ENCODE results near the gene FDPS.

FDPS gene

DNA sequence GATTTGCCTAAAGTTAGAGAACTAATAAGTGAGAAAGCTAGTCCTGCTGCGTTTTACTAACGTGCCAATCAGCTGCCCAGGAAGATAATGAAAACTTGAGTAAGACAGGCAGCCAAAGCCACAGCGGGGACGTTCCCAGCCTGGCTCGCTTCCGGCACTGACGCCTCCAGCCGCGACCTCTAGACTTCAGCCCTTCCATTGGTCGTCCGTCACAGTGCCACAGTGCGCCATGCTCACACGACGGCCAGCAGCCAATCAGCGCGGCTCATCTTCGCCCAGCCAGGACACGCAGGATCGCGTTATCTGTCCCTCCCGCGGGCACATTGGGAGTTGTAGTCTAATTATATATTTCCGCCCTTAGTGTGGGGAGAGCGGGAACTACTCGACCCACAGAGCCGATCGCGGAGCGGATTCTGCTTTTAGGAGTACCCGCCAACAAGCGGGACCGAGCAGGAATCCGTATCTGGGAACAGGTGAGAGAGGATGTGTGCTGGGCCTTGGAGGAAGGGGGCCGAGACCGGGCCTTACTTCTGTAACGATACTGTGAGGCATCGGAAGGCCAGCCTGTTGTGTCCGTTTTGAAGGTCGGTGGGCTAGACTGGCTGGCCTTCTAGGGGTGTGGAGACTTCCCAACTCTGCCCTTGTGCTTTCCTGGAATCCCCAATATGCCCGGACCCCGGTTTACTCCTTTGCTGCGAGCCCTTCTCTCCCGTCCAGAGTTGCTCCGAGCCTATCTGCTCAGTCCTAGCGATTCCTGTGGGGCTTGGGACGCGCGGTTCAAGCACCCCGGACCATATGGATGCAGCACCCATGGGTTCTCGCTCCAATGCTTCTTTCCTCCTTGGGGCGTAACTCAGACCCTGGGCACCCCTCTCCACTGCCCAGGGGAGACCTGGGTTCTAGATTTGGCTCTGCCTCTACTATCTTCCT is at the start of gene FDPS:
Gene FDPS, plus strand, starts transcription at position 374 of the 930 bp plus-strand sequence. CDS start 924 bp downstream, outside the sequence.
- CTCF ChIA-PET, result interaction anchor here (0.9 to 2.5 kb wide), 5 partner anchors 12 to 115 kb away, joined by 3 to 35 read pairs (median 4); no protein-coding TSS in a partner anchor
- Histone ChIP-seq H3K36me3 (ENCODE audit: control insufficient read depth in 2 of 2, insufficient read depth in 1 of 2, low read length in 2 of 2) (peaks cover 20 to 37% of the 10 kb centered on the region in 2 experiments; a peak in 2 of 3 replicates), H3K4me1 (ENCODE audit: control insufficient read depth, insufficient read depth, low read length) (peaks cover 5% of the 10 kb centered on the region; the same call in 1 of the 2 replicates), H3K4me3 (ENCODE audit: low read depth, low read length) (peak within 1 kb of the TSS; percentile 67), H3K27ac (ENCODE audit: extremely low read depth, low read depth, low read length) (peak within 1 kb of the TSS; percentile 88), H3K9me3 (ENCODE audit: control insufficient read depth, insufficient read depth, low read depth, low read length) (no peaks in the 10 kb centered on the region)
- POLR2A ChIA-PET, result interaction anchor here (0.5 to 2.3 kb wide), 12 partner anchors 8 to 1122 kb away, joined by 3 to 18 read pairs (median 4); partner anchors contain the start of genes CLK2 and ENTREP3
- TF ChIP-seq ZNF777 (tag by site-specific recombination; IDR thresholded peaks at IDR 0.05; ENCODE audit: borderline replicate concordance) (no peak), ZNF391 (tag by site-specific recombination; IDR thresholded peaks at IDR 0.05; ENCODE audit: borderline replicate concordance, low read depth) (0 out of 2 replicates have a peak, but pooled peaks have one; percentile 3), ZNF610 (tag by site-specific recombination; IDR thresholded peaks at IDR 0.05; ENCODE audit: borderline replicate concordance) (no peak), IKZF3 (tag by site-specific recombination; IDR thresholded peaks at IDR 0.05) (0 out of 2 replicates have a peak, but pooled peaks have one; percentile 44), ZNF768 (tag by site-specific recombination; IDR thresholded peaks at IDR 0.05) (no peak), ZNF555 (tag by site-specific recombination; conservative IDR thresholded peaks at IDR 0.05) (no peak), CTCF (tag by site-specific recombination; IDR thresholded peaks at IDR 0.05) (no peak), ZBTB21 (tag by site-specific recombination; IDR thresholded peaks at IDR 0.05) (no peak), ZNF501 (tag by site-specific recombination; IDR thresholded peaks at IDR 0.05) (peak; percentile 16; the same call in 1 of the 2 replicates), KLF10 (tag by site-specific recombination; IDR thresholded peaks at IDR 0.05) (0 out of 2 replicates have a peak, but pooled peaks have one; percentile 29), YY2 (tag by site-specific recombination; IDR thresholded peaks at IDR 0.05) (peak; percentile 74; the same call in 1 of the 2 replicates), ZNF239 (tag by site-specific recombination; IDR thresholded peaks at IDR 0.05) (no peak), ZNF26 (tag by site-specific recombination; IDR thresholded peaks at IDR 0.05) (no peak), ZFHX2 (tag by site-specific recombination; conservative IDR thresholded peaks at IDR 0.05) (peak; percentile 75), ZNF2 (tag by site-specific recombination; IDR thresholded peaks at IDR 0.05) (no peak), ZNF174 (tag by site-specific recombination; IDR thresholded peaks at IDR 0.05) (no peak), ZIC2 (tag by site-specific recombination; IDR thresholded peaks at IDR 0.05) (peak; percentile 79), ZBTB20 (tag by site-specific recombination; IDR thresholded peaks at IDR 0.05) (peak; percentile 56; the same call in 1 of the 2 replicates), ZBTB49 (tag by site-specific recombination; IDR thresholded peaks at IDR 0.05; ENCODE audit: low read depth) (no peak), ZNF366 (tag by site-specific recombination; conservative IDR thresholded peaks at IDR 0.05) (peak; percentile 26; the same call in 1 of the 2 replicates), ZNF707 (tag by site-specific recombination; IDR thresholded peaks at IDR 0.05) (no peak), SCRT1 (tag by site-specific recombination; IDR thresholded peaks at IDR 0.05; ENCODE audit: borderline replicate concordance) (0 out of 2 replicates have a peak, but pooled peaks have one; percentile 17), YY1 (tag by site-specific recombination; IDR thresholded peaks at IDR 0.05) (0 out of 2 replicates have a peak, but pooled peaks have one; percentile 39), ZNF837 (tag by site-specific recombination; IDR thresholded peaks at IDR 0.05) (no peak), ZNF561 (tag by site-specific recombination; IDR thresholded peaks at IDR 0.05; ENCODE audit: borderline replicate concordance) (no peak), ZNF830 (tag by site-specific recombination; IDR thresholded peaks at IDR 0.05; ENCODE audit: low read depth) (no peak), ZNF624 (tag by site-specific recombination; IDR thresholded peaks at IDR 0.05) (no peak), ZNF521 (tag by site-specific recombination; IDR thresholded peaks at IDR 0.05) (no peak), GFI1B (tag by site-specific recombination; IDR thresholded peaks at IDR 0.05) (no peak), ZNF394 (tag by site-specific recombination; IDR thresholded peaks at IDR 0.05; ENCODE audit: borderline replicate concordance) (peak; percentile 53; the same call in 1 of the 2 replicates)
- TF ChIP-seq, protein P1, sequence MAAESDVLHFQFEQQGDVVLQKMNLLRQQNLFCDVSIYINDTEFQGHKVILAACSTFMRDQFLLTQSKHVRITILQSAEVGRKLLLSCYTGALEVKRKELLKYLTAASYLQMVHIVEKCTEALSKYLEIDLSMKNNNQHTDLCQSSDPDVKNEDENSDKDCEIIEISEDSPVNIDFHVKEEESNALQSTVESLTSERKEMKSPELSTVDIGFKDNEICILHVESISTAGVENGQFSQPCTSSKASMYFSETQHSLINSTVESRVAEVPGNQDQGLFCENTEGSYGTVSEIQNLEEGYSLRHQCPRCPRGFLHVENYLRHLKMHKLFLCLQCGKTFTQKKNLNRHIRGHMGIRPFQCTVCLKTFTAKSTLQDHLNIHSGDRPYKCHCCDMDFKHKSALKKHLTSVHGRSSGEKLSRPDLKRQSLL (tag by site-specific recombination; IDR thresholded peaks at IDR 0.05), result no peak

Measured in HEK293 (cell line).